NCI-H748 treated with DMSO at 0.1 percent for 48 hours (cell line): ENCODE results near the gene KIF19.
"Not testable (repeated sequence)": the region's sequence is repeated elsewhere in the genome, so short reads cannot be mapped to it uniquely, and the experiment has no call there.

Experiments
- DNase-seq: peaks from one replicate; lab custom pipeline; 2025; lab: John Stamatoyannopoulos, UW

KIF19 gene, protein sequence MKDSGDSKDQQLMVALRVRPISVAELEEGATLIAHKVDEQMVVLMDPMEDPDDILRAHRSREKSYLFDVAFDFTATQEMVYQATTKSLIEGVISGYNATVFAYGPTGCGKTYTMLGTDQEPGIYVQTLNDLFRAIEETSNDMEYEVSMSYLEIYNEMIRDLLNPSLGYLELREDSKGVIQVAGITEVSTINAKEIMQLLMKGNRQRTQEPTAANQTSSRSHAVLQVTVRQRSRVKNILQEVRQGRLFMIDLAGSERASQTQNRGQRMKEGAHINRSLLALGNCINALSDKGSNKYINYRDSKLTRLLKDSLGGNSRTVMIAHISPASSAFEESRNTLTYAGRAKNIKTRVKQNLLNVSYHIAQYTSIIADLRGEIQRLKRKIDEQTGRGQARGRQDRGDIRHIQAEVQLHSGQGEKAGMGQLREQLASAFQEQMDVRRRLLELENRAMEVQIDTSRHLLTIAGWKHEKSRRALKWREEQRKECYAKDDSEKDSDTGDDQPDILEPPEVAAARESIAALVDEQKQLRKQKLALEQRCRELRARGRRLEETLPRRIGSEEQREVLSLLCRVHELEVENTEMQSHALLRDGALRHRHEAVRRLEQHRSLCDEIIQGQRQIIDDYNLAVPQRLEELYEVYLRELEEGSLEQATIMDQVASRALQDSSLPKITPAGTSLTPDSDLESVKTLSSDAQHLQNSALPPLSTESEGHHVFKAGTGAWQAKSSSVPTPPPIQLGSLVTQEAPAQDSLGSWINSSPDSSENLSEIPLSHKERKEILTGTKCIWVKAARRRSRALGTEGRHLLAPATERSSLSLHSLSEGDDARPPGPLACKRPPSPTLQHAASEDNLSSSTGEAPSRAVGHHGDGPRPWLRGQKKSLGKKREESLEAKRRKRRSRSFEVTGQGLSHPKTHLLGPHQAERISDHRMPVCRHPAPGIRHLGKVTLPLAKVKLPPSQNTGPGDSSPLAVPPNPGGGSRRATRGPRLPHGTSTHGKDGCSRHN

GRCh38 chr17:74325743-74326379 is at the start of gene KIF19:
TSS of gene KIF19 (plus strand) at chr17:74326226. CDS start at chr17:74326350, 124 bp downstream.
- no peak for DNase-seq

DNA sequence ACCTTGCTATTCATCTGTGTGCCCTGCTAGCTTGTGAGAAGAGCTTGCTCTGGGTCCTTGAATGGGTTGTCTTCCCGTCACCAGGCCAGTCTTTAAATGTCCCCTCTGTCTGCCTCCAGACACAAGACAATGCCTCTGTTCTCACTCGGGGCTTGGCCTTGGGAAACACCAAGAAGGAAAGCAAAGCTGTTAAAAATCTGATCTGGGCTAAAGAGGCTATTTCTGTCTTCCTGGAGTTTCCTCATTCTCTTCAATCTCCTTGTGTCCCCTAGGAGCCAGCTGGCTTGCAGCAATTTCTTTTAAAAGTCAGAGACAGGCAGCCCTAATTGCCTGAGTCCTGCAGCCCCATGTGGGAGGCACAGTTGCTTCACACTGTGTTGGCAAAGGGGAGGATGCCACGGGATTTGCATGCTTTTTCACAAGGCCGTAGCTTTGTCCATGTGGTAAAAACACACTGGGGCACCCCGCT is 49.5 kb upstream of the KIF19 start:
- no peak for DNase-seq

DNA sequence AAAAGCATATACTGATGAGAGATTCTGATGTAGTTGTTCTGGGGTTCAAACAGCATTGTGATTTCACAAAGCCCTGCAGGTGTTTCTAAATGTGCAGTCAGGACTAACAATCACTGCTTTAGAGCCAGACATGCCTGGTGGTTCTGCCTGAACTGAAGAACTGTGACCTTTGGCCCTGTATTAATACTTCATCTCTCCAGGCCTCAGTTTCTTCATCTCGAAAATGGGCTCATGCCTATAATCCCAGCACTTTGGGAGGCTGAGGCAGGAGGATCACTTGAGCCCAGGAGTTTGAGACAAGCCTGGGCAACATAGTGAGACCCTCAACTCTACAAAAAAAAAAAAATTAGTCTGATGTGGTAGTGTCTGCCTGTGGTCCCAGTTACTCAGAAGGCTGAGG is 48.1 kb upstream of the KIF19 start:
- no peak for DNase-seq

- DNase-seq = not testable (repeated sequence)
Observed at GRCh38 chr17:74279617-74280016, 46.4 kb upstream of the KIF19 start.

- DNase-seq = no peak
Observed at GRCh38 chr17:74280093-74280513, 45.9 kb upstream of the KIF19 start.

DNA sequence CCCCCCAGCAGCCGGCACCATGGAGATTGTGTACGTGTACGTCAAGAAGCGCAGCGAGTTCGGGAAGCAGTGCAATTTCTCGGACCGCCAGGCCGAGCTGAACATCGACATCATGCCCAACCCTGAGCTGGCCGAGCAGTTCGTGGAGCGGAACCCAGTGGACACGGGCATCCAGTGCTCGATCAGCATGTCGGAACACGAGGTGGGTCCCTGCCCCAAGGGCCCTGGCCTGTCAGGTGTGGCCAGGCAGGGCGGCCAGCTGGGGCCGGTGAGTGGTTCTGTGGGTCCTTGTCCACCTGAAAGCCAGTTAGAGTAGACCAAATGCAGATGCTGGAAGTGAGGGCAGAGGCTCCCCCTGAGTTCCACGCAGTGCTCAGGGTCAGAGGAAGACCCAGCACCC is 44.2 kb upstream of the KIF19 start:
- DNase-seq = no peak

DNA sequence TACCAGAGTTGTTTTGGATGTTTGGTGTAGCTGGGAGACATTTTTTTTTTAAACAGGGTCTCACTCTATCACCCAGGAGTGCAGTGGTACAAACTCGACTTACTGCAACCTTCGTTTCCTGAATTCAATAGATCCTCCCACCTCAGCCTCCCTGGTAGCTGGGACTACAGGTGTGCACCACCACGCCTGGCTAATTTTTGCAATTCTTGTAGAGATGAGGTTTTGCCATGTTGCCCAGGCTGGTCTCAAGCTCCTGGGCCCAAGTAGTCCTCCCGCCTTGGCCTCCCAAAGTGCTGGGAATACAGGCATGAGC is 43.8 kb upstream of the KIF19 start:
- DNase-seq = not testable (repeated sequence)

DNA sequence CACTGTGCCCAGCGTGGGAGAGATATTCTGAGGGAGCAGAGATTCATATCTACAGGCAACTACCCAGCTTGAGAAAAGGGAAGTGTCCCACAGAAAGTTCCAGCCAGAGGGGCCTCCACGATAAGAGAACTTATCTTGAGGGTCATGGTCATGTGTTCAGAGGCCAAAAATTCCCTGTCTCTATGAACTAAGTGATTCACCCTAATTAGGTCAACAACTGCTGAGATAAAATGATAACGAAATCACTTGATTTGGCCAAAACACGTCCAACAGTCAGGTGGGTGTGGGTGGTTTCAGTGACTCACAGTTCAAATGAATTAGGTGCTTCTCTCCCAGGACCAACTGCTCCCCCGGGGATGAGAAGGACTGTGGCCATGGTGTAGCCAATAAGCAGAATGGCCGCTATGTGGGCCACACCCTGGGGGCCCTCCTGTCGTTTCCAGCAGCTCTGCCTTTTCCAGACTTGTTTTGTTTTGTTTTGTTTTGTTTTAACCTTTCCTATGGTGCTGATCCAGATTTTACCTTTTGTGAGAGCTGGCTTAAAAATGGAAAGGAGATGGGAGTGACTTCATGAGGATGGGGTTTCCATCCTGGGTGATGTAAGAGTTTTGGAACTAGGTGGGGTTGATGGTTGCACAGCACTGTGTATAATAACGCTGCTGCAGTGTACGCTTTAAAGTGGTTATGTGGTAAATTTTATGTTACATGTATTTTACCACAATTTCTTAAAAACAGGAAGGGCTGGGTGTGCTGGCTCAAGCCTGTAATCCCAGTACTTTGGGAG is 43.2 kb upstream of the KIF19 start:
- DNase-seq = no peak

DNA sequence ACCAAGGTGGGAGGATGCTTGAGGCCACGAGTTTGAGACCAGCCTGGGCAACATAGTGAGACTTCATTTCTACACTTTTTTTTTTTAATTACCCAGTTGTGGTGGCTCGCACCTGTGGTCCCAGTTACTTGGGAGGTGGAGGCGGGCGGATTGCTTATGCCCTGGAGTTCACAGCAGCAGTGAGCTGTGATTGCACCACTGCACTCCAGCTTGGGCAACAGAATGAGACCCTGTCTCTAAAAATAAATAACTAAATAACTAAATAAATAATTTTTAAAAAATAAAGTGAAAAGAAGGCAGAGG is 42.7 kb upstream of the KIF19 start:
- no peak for DNase-seq

GRCh38 chr17:74287031-74287602 is 38.9 kb upstream of the KIF19 start:
- no peak for DNase-seq

- no peak for DNase-seq
Observed at GRCh38 chr17:74288785-74289184, 37.2 kb upstream of the KIF19 start.

- no peak for DNase-seq
Observed at GRCh38 chr17:74289688-74290087, 36.3 kb upstream of the KIF19 start.

DNA sequence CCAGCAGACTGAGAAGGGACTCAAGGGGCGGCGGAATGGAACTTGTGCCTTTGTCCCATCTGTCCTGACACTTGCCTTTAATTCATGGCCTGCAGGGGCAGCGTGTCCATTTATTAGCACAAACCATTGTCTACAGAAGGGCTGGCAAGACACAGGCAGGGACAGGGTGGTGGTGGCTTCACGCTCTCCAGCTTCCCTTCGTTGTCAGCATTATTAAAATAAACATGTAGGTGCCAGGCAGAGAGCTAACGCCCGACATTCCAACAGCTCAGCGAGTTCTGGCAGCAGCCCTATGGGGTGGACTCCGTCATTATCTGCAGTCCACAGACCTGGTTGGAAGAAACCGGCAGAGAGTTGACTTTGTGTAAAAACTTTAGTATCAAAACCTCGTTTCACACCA is 35.7 kb upstream of the KIF19 start:
- DNase-seq = no peak

DNA sequence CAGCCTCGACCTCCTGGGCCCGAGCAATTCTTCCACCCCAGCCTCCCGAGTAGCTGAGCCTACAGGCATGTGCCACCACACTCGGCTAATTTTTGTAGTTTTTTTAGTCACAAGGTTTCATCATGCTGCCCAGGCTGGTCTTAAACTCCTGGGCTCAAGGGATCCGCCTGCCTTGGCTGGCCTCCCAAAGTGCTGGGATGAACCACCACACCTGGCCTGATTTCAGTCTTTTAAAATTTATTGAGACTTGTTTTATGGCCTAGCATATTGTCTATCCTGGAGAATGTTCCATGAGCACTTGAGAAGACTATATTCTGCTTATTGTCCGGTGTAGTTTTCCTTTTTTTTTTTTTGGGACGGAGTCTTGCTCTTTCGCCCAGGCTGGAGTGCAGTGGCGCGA is 33.5 kb upstream of the KIF19 start:
- DNase-seq = no peak

- no peak for DNase-seq
Observed at GRCh38 chr17:74295625-74296547, 30.1 kb upstream of the KIF19 start.

DNA sequence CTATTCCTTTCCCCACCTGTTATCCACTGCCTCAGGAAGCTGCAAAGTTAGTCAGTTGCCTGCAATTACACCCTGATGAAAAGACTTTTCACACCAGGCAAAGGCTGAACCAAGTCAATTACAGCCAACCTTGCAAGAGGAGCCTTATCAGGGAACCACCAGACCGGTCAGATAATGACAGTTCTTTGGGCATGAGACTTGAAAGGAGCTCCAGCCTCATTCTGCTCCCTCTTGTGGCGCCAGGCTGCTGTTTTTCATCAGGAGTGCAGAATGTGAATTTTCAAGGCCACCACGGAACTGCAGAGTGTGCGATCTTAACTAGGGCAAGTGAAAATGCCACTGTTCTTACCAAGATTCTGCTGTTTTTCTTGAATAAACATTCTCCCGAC is 29.5 kb upstream of the KIF19 start:
- DNase-seq = no peak

DNA sequence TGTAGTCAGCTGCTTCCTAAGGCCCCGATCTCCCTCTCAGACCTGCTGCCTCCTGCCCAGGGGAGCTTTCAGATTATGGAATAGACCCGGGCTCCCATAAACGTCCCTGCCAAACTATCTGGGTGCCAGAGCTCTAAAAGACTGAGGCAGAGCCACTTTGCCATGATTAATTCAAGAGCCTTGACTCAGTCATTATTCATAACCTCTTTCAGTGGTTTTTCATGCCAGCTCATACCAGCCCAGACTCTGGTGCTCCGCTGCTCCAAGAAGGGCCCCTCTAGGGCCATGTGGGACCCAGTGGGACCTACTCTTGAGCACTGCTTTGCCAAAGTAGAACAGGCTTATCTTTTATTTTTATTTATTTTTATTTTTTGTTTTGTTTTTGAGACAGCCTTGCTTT is 28.1 kb upstream of the KIF19 start:
- no peak for DNase-seq

GRCh38 chr17:74298778-74299177 is 27.2 kb upstream of the KIF19 start:
- no peak for DNase-seq

GRCh38 chr17:74299226-74300009 is 26.6 kb upstream of the KIF19 start:
- DNase-seq = no peak

- DNase-seq = no peak
Observed at GRCh38 chr17:74303305-74303704, 22.7 kb upstream of the KIF19 start.
